Sigmoid colon (tissue), 4 donors: Measurements from ENCODE around the gene TBX1.

Experiments
- EP300 ChIP-seq, 4 donors: sonication (generic); formaldehyde crosslinking; IDR thresholded peaks; one replicate each; pipeline ENCODE4 v1.6.1; 2017; ENCODE audit warnings: antibody characterized with exemption in 4 of 4
- POLR2AphosphoS5 ChIP-seq, 4 donors: sonication (generic); formaldehyde crosslinking; IDR thresholded peaks; one replicate each; pipeline ENCODE4 v1.6.1; 2017; ENCODE audit warnings: antibody characterized with exemption in 4 of 4
- TF ChIP-seq, protein P1 (sequence below), 4 experiments: fragments of 450-650 bp in 3 of 4; fragments of 200-600 bp in 1 of 4; IDR thresholded peaks; one replicate each; pipeline ENCODE4 v1.5.1; 2016 to 2019; ENCODE audit warnings: antibody characterized with exemption in 4 of 4, mild to moderate bottlenecking in 3 of 4, moderate library complexity in 2 of 4

DNA sequence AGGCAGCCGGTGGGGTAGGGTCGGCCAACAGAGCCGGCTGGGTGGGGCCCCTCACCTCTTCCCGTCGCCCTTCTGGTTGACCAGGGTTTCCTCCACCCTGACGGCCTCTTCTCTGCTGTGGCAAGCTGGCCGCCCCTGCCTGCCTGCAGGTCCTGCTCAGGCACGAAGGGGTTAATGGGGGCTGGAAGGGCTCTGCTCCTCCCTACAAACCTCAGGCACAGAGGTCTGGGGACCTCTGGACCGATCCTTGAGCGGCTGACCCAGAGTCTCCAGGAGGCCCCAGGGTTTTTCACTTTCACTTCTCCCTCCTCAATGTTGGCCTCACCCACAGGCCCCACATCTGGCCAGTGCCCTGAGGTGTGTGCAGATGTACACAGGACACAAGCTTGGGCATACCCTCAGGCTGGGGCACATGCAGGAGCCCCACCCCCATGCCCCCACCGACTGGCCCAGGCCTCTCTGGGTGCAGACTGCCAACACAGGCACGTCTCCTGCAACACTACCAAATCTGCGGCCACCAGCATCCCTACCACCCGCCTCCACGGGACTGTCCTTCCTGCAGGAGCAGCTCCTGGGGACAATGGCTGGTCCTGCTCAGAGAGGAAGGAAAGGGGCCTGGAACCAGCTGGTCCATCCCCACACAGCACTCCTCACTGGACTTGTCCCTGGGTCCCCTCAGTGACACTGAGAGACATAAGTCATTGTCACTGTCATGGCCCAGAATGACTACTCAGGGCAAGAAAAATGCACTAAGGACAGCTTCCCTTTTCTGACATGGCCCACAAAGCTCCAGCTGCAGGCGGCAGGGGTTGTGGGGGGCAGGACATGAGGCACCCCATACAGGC is 3.2 kb upstream of the TBX1 start:
- TF ChIP-seq POLR2AphosphoS5 (IDR thresholded peaks at IDR 0.05) (no peak), EP300 (IDR thresholded peaks at IDR 0.05) (no peak)
- TF ChIP-seq, protein P1, sequence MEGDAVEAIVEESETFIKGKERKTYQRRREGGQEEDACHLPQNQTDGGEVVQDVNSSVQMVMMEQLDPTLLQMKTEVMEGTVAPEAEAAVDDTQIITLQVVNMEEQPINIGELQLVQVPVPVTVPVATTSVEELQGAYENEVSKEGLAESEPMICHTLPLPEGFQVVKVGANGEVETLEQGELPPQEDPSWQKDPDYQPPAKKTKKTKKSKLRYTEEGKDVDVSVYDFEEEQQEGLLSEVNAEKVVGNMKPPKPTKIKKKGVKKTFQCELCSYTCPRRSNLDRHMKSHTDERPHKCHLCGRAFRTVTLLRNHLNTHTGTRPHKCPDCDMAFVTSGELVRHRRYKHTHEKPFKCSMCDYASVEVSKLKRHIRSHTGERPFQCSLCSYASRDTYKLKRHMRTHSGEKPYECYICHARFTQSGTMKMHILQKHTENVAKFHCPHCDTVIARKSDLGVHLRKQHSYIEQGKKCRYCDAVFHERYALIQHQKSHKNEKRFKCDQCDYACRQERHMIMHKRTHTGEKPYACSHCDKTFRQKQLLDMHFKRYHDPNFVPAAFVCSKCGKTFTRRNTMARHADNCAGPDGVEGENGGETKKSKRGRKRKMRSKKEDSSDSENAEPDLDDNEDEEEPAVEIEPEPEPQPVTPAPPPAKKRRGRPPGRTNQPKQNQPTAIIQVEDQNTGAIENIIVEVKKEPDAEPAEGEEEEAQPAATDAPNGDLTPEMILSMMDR (IDR thresholded peaks at IDR 0.05): no peak
